Naive thymus-derived CD8-positive, alpha-beta T cell (primary cell): ENCODE results near the gene FAM210A. TPM values are rescaled to one million over a fixed set of nuclear protein-coding genes. Genes with fewer than 3 reads are reported as not detected.
"Not testable (repeated sequence)": the region's sequence is repeated elsewhere in the genome, so short reads cannot be mapped to it uniquely, and the experiment has no call there.

Experiments used
- ATAC-seq, 2 donors: fragments of 150-1000 bp; cut with Tn5 transposase in 1 of 2; sonication (Bioruptor Pico), chemical (Tn5 transposase) in 1 of 2; 1 replicate in 1 of 2; 2 replicates in 1 of 2; pipeline ENCODE4 v1.10.0; 2021; ENCODE audit warnings: mild to moderate bottlenecking in 2 of 2, moderate library complexity in 2 of 2
- POLR2A ChIA-PET: fragments of 350-600 bp; sonication (Branson Sonifier 250); formaldehyde crosslinking; loops from one replicate; lab custom pipeline; 2021; ENCODE audit warnings: antibody characterized with exemption; lab: Charles Lee
- DNase-seq, 10 donors: peaks; one replicate each; pipeline versions ENCODE4 v3.0.0 to v3.0.0-alpha.2; 2020 to 2022
- H3K27ac Mint-ChIP-seq, 10 donors: one replicate each; pipeline ENCODE4 v1.8.0; 2020 to 2022; ENCODE audit warnings: mild to moderate bottlenecking in 10 of 10, mixed read lengths in 10 of 10, moderate library complexity in 4 of 10, inconsistent platforms in 1 of 10
- H3K27me3 Mint-ChIP-seq, 5 donors: one replicate each; pipeline ENCODE4 v1.8.0; 2021 to 2022; ENCODE audit warnings: mixed read lengths in 5 of 5
- H3K36me3 Mint-ChIP-seq, 3 donors: one replicate each; pipeline ENCODE4 v1.8.0; 2020 to 2022; ENCODE audit warnings: mixed read lengths in 3 of 3, mild to moderate bottlenecking in 2 of 3, inconsistent platforms in 1 of 3
- H3K4me1 Mint-ChIP-seq, 4 donors: one replicate each; pipeline ENCODE4 v1.8.0; 2021 to 2022; ENCODE audit warnings: mixed read lengths in 4 of 4
- H3K4me3 Mint-ChIP-seq, 10 donors: one replicate each; pipeline ENCODE4 v1.8.0; 2020 to 2022; ENCODE audit warnings: mild to moderate bottlenecking in 10 of 10, mixed read lengths in 10 of 10, moderate library complexity in 6 of 10, inconsistent platforms in 1 of 10
- H3K9me3 Mint-ChIP-seq, 9 donors: one replicate each; pipeline ENCODE4 v1.8.0; 2020 to 2022; ENCODE audit warnings: mixed read lengths in 9 of 9, mild to moderate bottlenecking in 3 of 9, inconsistent platforms in 1 of 9, moderate library complexity in 1 of 9
- polyA plus RNA-seq, 3 donors: library from polyadenylated mRNA; unstranded; fragments of 300-500 nt; fragmentation: Illumina TruSeq; gene quantifications; one replicate each; pipeline ENCODE4 v1.2.3, GENCODE V29; 2021
- total RNA-seq, 8 experiments: library from RNA in 2 of 8; stranded (reverse) in 2 of 8; gene quantifications; one replicate each; pipeline ENCODE4 v1.2.3 and lab custom pipeline; 2021 to 2026

Gene FAM210A
- total and polyA plus RNA-seq, 5 experiments from 2014 or later: 11.2 to 18.8 (median 12.5) TPM

DNA sequence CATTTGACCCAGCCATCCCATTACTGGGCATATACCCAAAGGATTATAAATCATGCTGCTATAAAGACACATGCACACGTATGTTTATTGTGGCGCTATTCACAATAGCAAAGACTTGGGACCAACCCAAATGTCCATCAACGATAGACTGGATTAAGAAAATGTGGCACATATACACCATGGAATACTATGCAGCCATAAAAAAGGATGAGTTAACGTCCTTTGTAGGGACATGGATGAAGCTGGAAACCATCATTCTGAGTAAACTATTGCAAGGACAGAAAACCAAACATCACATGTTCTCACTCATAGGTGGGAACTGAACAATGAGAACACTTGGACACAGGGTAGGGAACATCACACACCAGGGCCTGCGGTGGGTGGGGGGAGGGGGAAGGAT lies 31.0 kb downstream of the FAM210A start:
- POLR2A ChIA-PET, H3K27me3 Mint-ChIP-seq, ATAC-seq, H3K4me3 Mint-ChIP-seq, H3K27ac Mint-ChIP-seq, DNase-seq: not testable (repeated sequence)
- Mint-ChIP-seq H3K4me1 (peaks cover 19 to 38% (median 28%) of the 10 kb centered on the region in 4 donors), H3K36me3 (peaks cover 16 to 38% (median 28%) of the 10 kb centered on the region in 3 donors), H3K9me3 (peaks cover 10 to 50% (median 20%) of the 10 kb centered on the region in 9 donors)

GRCh38 chr18:13690060-13690459 lies 36.3 kb downstream of the FAM210A start:
- ATAC-seq, H3K27ac Mint-ChIP-seq, POLR2A ChIA-PET, H3K4me3 Mint-ChIP-seq, DNase-seq, H3K27me3 Mint-ChIP-seq: not testable (repeated sequence)
- H3K36me3 Mint-ChIP-seq: peaks cover 7 to 20% (median 16%) of the 10 kb centered on the region in 3 donors
- H3K9me3 Mint-ChIP-seq: peaks cover 0 to 26% (median 20%) of the 10 kb centered on the region in 9 donors
- peaks cover 23 to 75% (median 44%) of the 10 kb centered on the region in 4 donors for H3K4me1 Mint-ChIP-seq

GRCh38 chr18:13688191-13689136 lies 37.9 kb downstream of the FAM210A start:
- POLR2A ChIA-PET: no interaction called here
- DNase-seq (no peak), ATAC-seq (no peak)
- H3K36me3 Mint-ChIP-seq: peaks cover 7 to 16% (median 13%) of the 10 kb centered on the region in 3 donors
- peaks cover 17 to 79% (median 47%) of the 10 kb centered on the region in 4 donors for H3K4me1 Mint-ChIP-seq
- no peaks in the 10 kb centered on the region for H3K27me3 Mint-ChIP-seq
- H3K9me3 Mint-ChIP-seq: peaks cover 0 to 20% (median 14%) of the 10 kb centered on the region in 9 donors
- no peak overlapping the region for H3K4me3 Mint-ChIP-seq
- no peak overlapping the region for H3K27ac Mint-ChIP-seq

GRCh38 chr18:13684546-13684945 lies 41.8 kb downstream of the FAM210A start:
- H3K4me1 Mint-ChIP-seq: peaks cover 14 to 48% (median 34%) of the 10 kb centered on the region in 4 donors
- peaks cover 0 to 31% (median 9%) of the 10 kb centered on the region in 3 donors for H3K36me3 Mint-ChIP-seq
- no peak for ATAC-seq
- POLR2A ChIA-PET: no interaction called here
- H3K27me3 Mint-ChIP-seq: no peaks in the 10 kb centered on the region
- H3K4me3 Mint-ChIP-seq: no peak overlapping the region
- H3K9me3 Mint-ChIP-seq: peaks cover 0 to 3% (median 0%) of the 10 kb centered on the region in 9 donors
- H3K27ac Mint-ChIP-seq: no peak overlapping the region
- no peak for DNase-seq

DNA sequence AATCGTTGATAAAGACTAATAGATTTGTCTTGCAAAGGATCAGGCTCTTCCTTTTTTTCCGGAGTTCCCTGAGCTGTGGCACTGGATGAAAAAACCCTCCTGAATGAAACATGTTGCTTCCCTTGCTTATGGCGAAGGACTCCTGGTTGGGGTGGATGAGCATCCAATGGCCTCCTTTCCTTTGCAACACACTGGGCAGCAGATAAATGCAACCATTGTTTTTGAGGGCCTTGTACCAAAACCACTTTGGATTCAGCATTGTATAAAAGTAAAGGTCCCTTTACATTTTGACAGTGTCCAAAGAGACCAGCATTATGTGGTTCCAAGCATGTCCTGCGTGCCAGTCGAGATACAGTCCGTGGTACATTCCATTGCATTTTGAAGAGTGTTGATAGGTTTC lies 44.7 kb downstream of the FAM210A start:
- H3K27me3 Mint-ChIP-seq: no peaks in the 10 kb centered on the region
- no peak for ATAC-seq
- peaks cover 4 to 21% (median 12%) of the 10 kb centered on the region in 4 donors for H3K4me1 Mint-ChIP-seq
- H3K27ac Mint-ChIP-seq: no peak overlapping the region
- H3K9me3 Mint-ChIP-seq: no peaks in the 10 kb centered on the region
- no peak for DNase-seq
- POLR2A ChIA-PET: interaction anchor here (0.6 kb wide), 1 partner anchor 412 kb away, joined by 3 read pairs; no protein-coding TSS in a partner anchor
- H3K36me3 Mint-ChIP-seq: peaks cover 0 to 23% (median 5%) of the 10 kb centered on the region in 3 donors
- no peak overlapping the region for H3K4me3 Mint-ChIP-seq

DNA sequence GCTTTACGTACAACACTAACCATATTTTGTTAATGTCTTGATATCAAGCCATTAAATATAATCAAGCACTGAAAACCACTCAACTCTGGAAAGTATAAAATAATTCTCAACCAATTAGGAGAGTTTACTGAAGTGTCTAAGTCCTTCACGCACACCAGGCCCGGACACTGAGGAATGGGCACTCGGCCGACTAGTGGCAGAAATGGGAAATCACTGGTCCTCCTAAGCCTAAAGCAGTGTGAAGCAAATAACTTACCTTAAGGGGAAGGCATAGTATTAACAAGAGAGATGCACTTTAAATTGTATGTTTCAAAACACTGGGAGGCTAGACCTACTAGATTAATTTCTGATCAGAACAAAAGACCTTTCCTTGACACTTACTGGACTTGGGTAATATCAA lies 45.7 kb downstream of the FAM210A start:
- peak in 1 of 2 donors; percentile 39 for ATAC-seq
- H3K27ac Mint-ChIP-seq: no peak overlapping the region
- POLR2A ChIA-PET: no interaction called here
- H3K9me3 Mint-ChIP-seq: no peaks in the 10 kb centered on the region
- H3K4me1 Mint-ChIP-seq: peaks cover 2 to 12% (median 8%) of the 10 kb centered on the region in 4 donors
- peaks cover 0 to 20% (median 5%) of the 10 kb centered on the region in 3 donors for H3K36me3 Mint-ChIP-seq
- H3K27me3 Mint-ChIP-seq: no peaks in the 10 kb centered on the region
- DNase-seq: no peak
- no peak overlapping the region for H3K4me3 Mint-ChIP-seq

GRCh38 chr18:13677350-13677749 lies 49.0 kb downstream of the FAM210A start:
- DNase-seq, POLR2A ChIA-PET, H3K9me3 Mint-ChIP-seq, H3K27me3 Mint-ChIP-seq, H3K4me1 Mint-ChIP-seq, H3K27ac Mint-ChIP-seq, H3K4me3 Mint-ChIP-seq, ATAC-seq: not testable (repeated sequence)
- H3K36me3 Mint-ChIP-seq: peaks cover 0 to 24% (median 3%) of the 10 kb centered on the region in 3 donors

DNA sequence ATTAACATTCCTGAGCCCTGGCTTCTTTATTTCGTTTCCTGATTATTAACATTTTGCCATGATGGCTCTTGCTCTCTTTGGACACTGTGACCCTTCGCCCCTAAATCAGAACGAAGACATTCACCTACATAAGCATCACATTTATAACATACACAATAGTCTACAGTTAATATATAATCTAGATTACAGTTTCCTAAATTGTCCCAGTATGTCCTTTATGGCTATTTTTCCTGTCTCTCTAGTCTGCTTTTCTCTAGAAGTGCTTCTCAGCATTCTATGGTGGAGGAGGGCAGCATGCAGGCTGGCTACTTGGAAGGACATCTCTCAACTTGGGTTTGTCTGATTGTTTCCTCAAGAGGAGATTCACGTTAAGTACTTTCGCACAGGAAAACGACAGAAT lies 49.9 kb downstream of the FAM210A start:
- POLR2A ChIA-PET: no interaction called here
- peaks cover 0 to 20% (median 0%) of the 10 kb centered on the region in 3 donors for H3K36me3 Mint-ChIP-seq
- DNase-seq (no peak), ATAC-seq (no peak)
- no peak overlapping the region for H3K4me3 Mint-ChIP-seq
- H3K27me3 Mint-ChIP-seq: no peaks in the 10 kb centered on the region
- H3K27ac Mint-ChIP-seq: no peak overlapping the region
- no peaks in the 10 kb centered on the region for H3K9me3 Mint-ChIP-seq
- peaks cover 0 to 6% (median 2%) of the 10 kb centered on the region in 4 donors for H3K4me1 Mint-ChIP-seq

DNA sequence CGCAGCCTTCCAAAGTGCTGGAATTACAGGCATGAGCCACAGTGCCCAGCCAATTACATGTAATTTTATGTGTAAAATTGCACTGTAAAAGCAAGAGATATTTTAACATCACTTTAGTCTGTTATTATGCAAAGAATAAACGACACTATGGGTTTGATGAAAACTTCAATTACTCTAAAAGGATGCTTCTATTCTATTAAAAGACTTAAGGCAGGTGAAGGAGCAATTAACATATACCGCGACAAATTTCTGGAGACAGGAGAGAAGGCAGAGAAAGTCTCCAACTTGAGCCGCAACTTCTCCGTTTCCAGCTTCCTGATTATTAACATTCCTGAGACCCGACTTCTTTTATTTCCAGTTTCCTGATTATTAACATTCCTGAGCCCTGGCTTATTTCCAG lies 53.7 kb downstream of the FAM210A start:
- DNase-seq (no peak), ATAC-seq (no peak)
- H3K27me3 Mint-ChIP-seq: no peaks in the 10 kb centered on the region
- H3K9me3 Mint-ChIP-seq: no peaks in the 10 kb centered on the region
- H3K4me1 Mint-ChIP-seq: peaks cover 0 to 5% (median 1%) of the 10 kb centered on the region in 4 donors
- H3K4me3 Mint-ChIP-seq: no peak overlapping the region
- no peak overlapping the region for H3K27ac Mint-ChIP-seq
- peaks cover 0 to 32% (median 3%) of the 10 kb centered on the region in 3 donors for H3K36me3 Mint-ChIP-seq
- POLR2A ChIA-PET: no interaction called here

- DNase-seq (no peak), ATAC-seq (no peak)
- no peak overlapping the region for H3K4me3 Mint-ChIP-seq
- no peak overlapping the region for H3K27ac Mint-ChIP-seq
- POLR2A ChIA-PET: no interaction called here
- no peaks in the 10 kb centered on the region for H3K27me3 Mint-ChIP-seq
- no peaks in the 10 kb centered on the region for H3K9me3 Mint-ChIP-seq
- H3K4me1 Mint-ChIP-seq: peaks cover 0 to 2% (median 0%) of the 10 kb centered on the region in 4 donors
- peaks cover 0 to 27% (median 4%) of the 10 kb centered on the region in 3 donors for H3K36me3 Mint-ChIP-seq
These were observed 64.5 kb downstream of the FAM210A start for GRCh38 chr18:13661779-13662256.

- peak overlapping the region in 1 of 10 donors; percentile 8 for H3K27ac Mint-ChIP-seq
- H3K4me3 Mint-ChIP-seq: no peak overlapping the region
- DNase-seq (no peak), ATAC-seq (no peak)
- POLR2A ChIA-PET: no interaction called here
- no peaks in the 10 kb centered on the region for H3K9me3 Mint-ChIP-seq
- no peaks in the 10 kb centered on the region for H3K27me3 Mint-ChIP-seq
- H3K4me1 Mint-ChIP-seq: peaks cover 0 to 2% (median 0%) of the 10 kb centered on the region in 4 donors
- peaks cover 0 to 21% (median 4%) of the 10 kb centered on the region in 3 donors for H3K36me3 Mint-ChIP-seq
These were observed 65.1 kb downstream of the FAM210A start for GRCh38 chr18:13661051-13661778.

GRCh38 chr18:13660510-13660909 lies 65.8 kb downstream of the FAM210A start:
- no peak overlapping the region for H3K4me3 Mint-ChIP-seq
- no peaks in the 10 kb centered on the region for H3K27me3 Mint-ChIP-seq
- ATAC-seq (no peak), DNase-seq (no peak)
- H3K27ac Mint-ChIP-seq: no peak overlapping the region
- POLR2A ChIA-PET: no interaction called here
- H3K36me3 Mint-ChIP-seq: peaks cover 0 to 20% (median 4%) of the 10 kb centered on the region in 3 donors
- H3K9me3 Mint-ChIP-seq: no peaks in the 10 kb centered on the region
- H3K4me1 Mint-ChIP-seq: peaks cover 0 to 2% (median 0%) of the 10 kb centered on the region in 4 donors
